WTC11 (cell line): Measurements from ENCODE around the gene ARHGEF10L.

Source experiments
- ATF3 ChIP-seq: sonication (generic); formaldehyde crosslinking; conservative IDR thresholded peaks from 2 replicates; pipeline ENCODE4 v1.8.1; 2022; ENCODE audit warnings: mild to moderate bottlenecking, missing genetic modification reagents
- CTCF ChIP-seq: fragments of 200-600 bp; IDR thresholded peaks from 2 replicates; pipeline ENCODE4 v1.8.0; 2022; ENCODE audit warnings: antibody characterized with exemption
- E2F5 ChIP-seq: sonication (generic); formaldehyde crosslinking; IDR thresholded peaks from 2 replicates; pipeline ENCODE4 v1.8.1; 2022; ENCODE audit warnings: mild to moderate bottlenecking, moderate library complexity, missing genetic modification reagents
- EMX1 ChIP-seq: fragments of 250-450 bp; sonication (Bioruptor Pico); IDR thresholded peaks from 2 replicates; pipeline ENCODE4 v1.8.0; 2021; ENCODE audit warnings: mild to moderate bottlenecking
- FOXK1 ChIP-seq: sonication (generic); formaldehyde crosslinking; IDR thresholded peaks from 2 replicates; pipeline ENCODE4 v1.8.0; 2022; ENCODE audit warnings: mild to moderate bottlenecking, moderate library complexity, missing genetic modification reagents
- MLX ChIP-seq: sonication (generic); formaldehyde crosslinking; IDR thresholded peaks from 2 replicates; pipeline ENCODE4 v1.8.1; 2023; ENCODE audit warnings: mild to moderate bottlenecking, missing genetic modification reagents, moderate library complexity
- NFYB ChIP-seq: sonication (generic); formaldehyde crosslinking; conservative IDR thresholded peaks from 2 replicates; pipeline ENCODE4 v1.8.0; 2022; ENCODE audit warnings: low read depth, missing genetic modification reagents
- NR1H2 ChIP-seq: sonication (generic); formaldehyde crosslinking; IDR thresholded peaks from 2 replicates; pipeline ENCODE4 v1.9.0; 2021; ENCODE audit warnings: mild to moderate bottlenecking, moderate library complexity, missing genetic modification reagents
- RELA ChIP-seq: sonication (generic); formaldehyde crosslinking; IDR thresholded peaks from 2 replicates; pipeline ENCODE4 v1.8.1; 2022; ENCODE audit warnings: missing genetic modification reagents, mild to moderate bottlenecking, borderline replicate concordance
- SP1 ChIP-seq: sonication (generic); formaldehyde crosslinking; conservative IDR thresholded peaks from 2 replicates; pipeline ENCODE4 v1.8.1; 2022; ENCODE audit warnings: missing genetic modification reagents
- ZNF671 ChIP-seq: fragments of 250-450 bp; sonication (Bioruptor Pico); IDR thresholded peaks from 2 replicates; pipeline ENCODE4 v1.8.0; 2021; ENCODE audit warnings: mild to moderate bottlenecking

- no peak for TF ChIP-seq CTCF
- no peak for TF ChIP-seq EMX1
- TF ChIP-seq ZNF671: no peak
- TF ChIP-seq NR1H2 (CRISPR knock-in tag): no peak
- no peak for TF ChIP-seq MLX
- no peak for TF ChIP-seq SP1 (CRISPR knock-in tag)
- no peak for TF ChIP-seq ATF3 (CRISPR knock-in tag)
- no peak for TF ChIP-seq RELA (CRISPR knock-in tag)
- TF ChIP-seq E2F5: no peak
- no peak for TF ChIP-seq FOXK1 (CRISPR knock-in tag)
- TF ChIP-seq NFYB: no peak
Observed at GRCh38 chr1:17640393-17640792, 100.9 kb downstream of the ARHGEF10L start.
